NCI-H2107 treated with DMSO at 0.1 percent for 48 hours (cell line): ENCODE data around the gene VANGL1.
A peak's percentile ranks its signal among the peaks of the same experiment; 100 is the strongest.

ENCODE experiments used
- DNase-seq: peaks from one replicate; lab custom pipeline; 2025; ENCODE audit not compliant: unreplicated experiment; lab: John Stamatoyannopoulos, UW

Gene VANGL1

DNA sequence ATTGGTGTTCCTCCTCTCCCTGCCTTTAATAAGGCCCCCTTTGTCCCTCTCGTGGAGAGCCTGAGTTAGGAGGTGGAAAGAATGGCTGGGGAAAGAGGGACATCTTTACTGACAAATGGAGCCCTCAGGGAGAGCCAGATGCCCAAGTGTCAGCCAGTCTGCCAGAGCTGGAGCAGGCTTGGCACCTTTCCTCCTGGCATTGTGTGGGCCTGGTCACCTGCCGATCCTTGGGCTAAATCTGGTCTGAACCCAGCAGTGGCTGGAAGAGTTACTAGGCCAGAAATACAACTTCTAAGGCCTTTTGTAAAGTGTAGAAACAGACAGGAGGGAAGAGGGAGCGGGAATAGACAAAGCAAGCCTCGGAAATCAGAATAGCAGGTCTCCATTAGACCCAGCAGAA, 24.9 kb downstream of the VANGL1 start:
- DNase-seq, result no peak

DNA sequence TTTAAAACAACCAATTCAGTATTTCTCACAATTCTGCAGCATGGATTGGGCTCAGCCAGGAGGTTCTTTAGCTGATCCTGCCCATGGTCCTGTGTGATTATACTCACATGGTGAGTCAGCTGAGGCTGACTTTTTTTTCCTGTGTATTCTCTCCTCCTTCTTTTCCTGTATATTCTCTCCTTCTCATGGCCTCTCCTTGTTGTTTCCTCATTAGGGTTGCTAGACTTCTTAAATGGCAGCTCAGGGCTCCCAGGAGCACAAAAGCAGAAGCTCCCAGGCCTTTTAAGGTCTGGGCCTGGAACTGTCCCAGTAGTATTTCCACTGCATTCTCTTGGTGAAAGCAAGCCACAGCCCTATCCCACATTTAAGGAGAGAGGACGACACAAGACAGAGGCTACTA, 26.8 kb downstream of the VANGL1 start:
- no peak for DNase-seq

DNA sequence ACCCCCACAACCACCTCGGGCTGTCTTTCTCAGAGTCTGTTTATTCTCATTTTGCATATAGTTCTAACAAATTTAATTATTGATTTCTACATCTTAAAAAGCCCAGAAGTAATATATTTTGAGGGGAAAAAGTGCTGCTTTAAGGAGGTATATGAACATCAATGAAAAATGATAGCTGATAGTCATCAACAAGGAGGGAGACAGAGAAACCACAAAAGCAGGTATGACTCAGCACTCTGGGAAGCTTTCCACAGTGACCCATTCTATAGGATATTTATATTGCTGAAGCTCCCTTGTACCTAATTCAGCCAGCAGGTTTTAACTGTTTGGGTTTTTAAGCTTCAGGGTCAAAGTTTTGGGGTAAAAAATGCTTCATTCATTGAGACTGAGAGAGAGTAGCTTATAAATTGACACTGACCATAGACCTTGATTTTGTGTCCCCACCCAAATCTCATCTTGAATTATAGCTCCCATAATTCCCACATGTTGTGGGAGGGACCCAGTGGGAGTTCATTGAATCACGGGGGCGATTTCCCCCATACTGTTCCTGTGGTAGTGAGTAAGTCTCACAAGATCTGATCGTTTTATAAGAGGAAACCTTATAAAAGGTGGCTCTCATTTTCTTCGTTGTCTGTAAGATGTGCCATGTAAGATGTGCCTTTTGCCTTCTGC, 27.4 kb downstream of the VANGL1 start:
- peak; percentile 44 for DNase-seq

DNA sequence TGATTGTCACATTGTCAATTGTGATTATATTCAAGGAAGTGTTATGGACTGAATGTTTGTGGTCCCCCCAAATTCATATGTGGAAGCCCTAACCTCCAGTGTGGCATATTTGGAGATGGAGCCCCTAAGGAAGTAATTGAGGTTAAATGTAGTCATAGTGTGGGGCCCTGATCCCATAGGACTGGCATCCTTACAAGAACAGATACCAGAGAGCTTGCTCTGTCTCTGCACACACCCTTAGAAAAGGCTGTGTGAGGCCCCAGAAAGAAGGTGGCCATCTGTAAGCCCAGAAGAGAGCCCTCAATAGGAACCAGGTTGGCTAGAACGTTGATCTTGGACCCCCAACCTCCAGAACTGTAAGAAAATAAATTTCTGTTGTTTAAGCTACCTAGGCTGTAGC, 28.1 kb downstream of the VANGL1 start:
- DNase-seq, result no peak

DNA sequence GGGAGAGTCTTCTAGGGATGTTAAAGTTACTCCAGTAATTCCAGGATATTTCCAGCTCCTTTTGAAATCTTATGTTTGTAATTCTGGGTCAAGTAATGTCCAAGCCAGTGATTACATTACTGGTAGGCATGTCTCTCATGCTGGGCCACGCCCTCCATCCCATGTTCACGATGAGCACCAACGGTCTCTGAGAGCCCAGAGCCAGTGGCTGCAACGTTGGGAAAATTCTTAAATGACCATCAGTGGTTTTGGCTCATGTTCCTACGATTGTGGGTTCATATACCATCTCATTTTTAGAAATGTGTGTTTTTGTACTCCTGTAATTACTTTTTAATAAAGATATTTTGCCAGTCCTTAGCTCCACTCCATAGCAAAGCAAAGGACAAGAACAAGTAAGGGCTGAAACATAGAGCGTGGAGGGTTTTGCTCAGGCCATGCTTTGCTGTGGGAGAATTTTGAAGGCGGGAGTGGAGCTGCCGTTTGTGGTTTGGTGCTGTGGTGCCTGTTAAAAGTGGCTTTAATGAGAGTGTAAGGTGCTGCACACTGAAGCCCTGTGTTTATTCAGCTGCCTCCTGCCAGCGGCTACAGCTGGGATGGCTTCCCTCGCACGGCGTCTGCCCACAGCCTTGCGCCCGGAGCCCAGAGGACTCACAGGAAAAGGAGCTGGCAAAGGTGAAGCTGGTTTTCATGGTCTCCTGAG, 28.9 kb downstream of the VANGL1 start:
- peak; percentile 96 for DNase-seq

DNA sequence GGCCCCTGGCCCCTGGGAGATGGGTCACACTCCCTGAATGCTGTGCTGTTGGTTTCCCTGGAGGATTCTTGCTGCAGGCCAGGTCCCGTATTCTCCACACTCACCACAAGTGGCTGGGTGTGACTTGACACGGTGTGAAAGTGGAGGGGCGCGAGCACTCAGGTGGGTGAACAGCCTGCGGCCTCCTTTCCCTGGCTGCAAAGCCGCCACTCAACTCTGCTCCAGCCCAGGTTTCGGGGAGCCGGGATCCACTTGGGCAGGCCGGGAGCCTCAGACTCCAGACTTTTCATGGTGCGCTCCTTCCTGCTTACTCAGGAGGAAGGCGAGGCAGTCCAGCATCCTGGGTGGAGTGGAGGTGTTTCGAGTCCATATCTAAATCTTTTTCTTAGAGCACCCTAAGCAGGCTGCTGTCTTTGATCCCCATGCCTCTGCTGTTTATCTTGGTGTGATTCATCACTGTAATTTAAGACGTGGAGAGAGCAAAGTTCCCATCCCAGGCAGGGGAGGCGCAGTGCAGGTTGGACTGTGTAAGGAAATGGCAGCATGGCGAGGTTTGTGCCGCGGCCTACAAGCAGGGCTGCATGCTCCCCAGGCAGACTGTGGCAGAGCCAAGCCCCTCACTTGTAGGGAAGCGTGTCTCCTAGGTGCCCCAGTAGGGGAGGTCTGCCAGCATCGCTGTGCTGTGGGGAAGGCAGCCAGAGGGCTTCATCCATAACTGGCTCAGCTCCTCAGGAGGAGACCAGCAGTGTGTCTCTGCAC, 29.6 kb downstream of the VANGL1 start:
- peak; percentile 73 for DNase-seq

DNA sequence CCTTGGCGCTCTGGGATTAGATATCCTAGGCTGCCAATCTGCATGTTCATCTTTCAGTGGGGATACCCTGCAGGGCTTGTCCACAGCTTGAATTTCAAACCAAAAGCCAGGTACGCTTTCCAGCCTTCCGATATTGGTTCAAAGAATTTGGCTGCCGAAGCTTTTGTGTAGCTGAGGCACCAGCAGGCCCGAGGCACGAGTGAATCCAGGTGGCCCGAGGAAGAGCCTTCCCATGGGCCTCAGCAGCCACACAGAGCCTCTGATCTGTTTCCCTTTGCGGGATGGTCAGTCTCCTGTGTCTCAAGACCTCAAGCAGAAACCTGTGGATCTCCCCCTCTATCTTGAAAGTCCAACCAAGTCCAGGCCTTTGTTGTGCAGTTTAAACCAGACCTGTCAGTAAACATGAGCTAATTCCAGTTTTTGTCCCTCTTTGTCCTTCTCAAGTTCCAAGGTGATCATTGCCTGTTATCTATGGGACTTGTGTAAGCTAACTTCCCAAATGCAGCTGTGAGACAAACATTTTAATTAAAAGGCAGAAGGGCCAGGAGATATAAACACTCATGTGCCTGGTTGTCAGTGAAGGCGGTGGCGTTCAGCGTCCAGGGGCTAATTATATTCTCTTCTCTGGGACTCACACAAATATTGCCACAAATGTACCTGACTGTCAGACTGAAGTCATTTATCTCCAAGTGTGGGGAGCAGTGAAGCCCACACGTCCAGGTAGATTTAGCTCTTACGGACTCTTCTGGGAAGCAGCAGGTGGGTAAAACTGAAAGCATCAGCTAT, 30.6 kb downstream of the VANGL1 start:
- DNase-seq, result no peak

DNA sequence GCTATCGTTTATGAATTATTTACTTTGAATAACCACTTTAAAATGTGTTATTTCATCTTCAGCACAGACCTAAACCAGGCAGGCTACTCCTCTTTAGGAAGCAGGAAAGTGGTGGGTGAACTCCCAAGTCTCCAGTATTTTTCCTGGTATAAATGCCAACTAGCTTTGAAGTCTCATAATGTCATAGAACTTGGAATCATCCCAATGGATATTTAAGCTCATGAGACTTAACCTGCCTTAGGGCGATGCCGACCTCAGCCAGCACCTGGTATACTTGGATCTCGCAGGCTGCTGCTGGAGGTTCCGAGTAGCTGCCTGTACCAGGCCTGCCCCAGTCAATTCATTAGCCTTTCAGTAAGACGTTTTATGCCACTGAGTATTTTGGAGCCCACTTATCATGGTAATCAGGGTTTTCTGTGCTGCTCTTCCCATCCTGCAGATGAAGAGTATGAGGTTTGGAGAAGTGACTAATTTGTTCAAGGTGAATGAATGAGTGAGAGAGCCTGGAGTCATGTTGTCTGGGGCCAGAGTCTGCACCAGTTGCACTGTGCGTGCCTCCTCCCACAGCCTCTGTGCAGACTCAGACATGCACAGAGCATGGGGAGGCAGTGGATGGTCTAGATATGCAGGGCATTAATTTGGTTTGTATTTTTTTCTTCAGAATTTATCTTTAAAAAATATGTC, 34.9 kb downstream of the VANGL1 start:
- DNase-seq, result no peak

DNA sequence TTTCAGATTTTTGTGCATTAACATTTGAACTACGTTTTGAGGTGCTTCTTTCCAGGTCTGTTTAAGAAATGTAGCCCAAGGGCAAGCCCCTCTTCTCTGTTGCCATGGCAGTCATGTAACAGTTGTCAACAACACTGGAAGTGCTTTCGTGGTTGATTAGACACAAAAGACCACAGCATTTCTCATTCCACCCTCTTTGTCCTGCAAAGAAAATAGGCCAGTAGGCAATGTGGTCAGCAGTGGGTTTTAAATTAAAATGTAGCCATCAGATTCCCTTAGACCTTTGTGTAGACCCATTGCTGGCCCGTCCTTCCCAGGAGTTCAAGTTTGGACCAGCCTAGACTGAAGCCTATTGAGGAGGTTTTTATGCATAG, 35.4 kb downstream of the VANGL1 start:
- DNase-seq, result no peak

DNA sequence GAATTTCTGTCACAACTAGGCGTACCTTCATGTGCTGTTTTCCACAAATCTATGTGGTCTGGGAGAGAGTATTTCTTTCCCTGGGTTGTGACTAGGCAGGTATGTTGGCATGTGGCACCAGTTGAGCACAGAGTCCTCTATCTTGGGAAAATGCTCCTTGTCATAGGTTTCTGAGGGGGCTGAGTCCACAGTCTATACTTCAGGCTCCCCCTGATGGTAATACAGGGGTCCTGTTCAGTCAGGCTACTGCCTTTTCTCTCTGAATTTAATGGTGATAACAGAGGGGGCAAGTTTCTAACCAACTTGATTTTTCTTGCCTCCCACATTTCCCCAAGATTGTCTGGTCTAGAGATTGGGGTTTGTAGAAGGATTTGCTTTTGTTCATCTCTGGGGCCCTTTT, 35.8 kb downstream of the VANGL1 start:
- DNase-seq, result no peak

DNA sequence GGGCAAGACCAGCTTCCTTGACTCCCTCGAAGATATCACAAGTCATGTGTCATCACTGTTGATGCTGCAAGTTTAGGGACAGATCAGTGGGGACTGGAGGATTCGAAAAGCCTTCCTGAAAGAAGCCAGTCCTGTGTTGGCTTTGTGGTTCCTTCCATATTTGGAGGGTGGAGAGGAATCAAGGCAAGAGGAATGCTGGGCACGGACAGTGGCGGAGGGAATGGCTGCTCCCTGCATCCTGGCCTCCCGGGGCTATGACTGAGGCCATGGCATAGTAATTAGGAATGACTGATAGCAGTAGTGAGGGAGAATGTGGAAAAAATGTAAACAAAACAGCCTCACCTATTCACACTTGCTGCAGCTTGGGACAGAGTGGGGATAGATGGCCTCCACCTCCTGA, 36.4 kb downstream of the VANGL1 start:
- DNase-seq, result no peak

DNA sequence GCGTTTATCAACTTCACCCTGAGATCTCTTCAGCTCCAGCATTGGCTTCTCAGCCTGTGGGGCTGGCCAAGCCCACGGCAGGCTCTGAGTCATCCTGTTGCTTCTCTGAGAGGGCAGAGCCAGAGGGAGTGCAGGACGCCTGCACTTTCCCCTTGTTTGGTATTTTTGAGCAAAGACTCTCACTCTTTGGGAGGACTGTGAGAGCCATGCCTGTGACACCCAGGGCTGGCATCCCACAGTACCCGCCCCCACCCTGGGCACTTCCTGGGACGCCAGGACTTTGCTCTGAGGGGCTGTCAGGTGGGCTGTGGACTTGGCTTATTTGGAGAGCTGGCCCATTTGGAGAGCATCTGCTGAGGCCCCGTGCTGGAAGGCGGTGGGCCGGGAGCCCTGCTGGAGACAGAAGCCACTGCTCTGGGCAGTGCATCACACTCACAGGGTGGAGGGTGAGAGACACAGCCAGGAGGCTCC, 37.4 kb downstream of the VANGL1 start:
- no peak for DNase-seq

DNA sequence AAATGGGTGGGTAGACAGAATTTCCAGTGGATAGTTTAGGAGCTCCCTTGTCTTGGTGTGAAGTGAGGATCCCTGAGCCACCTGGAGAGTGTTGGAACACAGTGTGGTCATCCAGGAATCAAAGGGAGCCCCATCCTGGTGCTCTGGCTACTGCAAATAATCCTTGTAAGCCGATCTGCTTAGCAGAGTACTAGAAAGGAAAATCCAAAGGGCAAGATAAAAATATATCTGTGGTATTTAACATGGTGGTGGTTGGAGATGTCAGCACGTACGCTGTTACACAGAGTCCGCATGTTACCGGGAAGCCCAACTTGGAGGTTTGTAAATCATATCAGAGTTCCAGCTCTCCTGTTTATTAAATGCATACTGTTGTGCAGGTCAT, 39.0 kb downstream of the VANGL1 start:
- no peak for DNase-seq

DNA sequence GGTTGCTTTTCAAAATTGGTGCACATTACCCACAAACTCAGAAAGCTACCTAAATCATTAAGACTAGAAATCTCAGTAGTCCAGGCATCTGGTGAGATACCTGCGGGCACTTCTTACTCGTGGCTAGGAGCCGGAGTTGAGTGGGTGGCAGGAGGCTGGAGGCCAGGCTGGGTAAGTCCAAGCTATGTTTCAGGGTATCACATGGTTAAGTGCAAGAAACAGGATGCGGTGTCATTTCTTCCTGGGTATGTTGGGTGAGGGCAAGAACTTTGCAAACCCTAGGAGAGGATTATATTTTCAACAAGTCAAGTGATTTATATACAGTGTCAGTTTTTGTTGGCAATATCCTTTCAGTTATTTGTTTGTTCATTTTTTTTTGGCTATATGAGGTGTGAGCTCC, 41.0 kb downstream of the VANGL1 start:
- no peak for DNase-seq

DNA sequence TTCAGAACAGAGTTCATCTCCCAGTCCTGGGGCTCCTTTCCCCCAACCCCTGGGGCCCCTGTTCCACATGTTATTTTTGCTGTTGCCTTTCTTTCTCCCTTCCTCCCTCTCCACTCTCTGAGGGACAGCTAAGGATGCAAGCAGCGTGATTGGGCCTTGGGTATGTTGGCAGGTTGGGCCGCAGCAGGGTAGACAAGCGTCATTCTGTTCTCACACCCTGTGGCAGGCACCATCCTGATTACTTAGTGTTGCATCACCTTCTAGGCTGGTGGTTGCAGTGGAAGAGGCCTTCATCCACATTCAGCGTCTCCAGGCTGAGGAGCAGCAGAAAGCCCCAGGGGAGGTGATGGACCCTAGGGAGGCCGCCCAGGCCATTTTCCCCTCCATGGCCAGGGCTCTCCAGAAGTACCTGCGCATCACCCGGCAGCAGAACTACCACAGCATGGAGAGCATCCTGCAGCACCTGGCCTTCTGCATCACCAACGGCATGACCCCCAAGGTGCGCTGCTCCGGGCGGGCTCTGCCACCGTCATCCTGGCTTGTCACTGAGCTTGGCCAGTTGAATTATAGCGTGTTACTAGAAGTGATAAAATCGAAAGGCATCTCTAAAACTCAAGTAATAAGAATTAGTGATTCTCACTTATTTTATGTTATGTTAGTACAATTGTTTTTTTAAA, 43.4 kb downstream of the VANGL1 start:
- peak; percentile 26 for DNase-seq

DNA sequence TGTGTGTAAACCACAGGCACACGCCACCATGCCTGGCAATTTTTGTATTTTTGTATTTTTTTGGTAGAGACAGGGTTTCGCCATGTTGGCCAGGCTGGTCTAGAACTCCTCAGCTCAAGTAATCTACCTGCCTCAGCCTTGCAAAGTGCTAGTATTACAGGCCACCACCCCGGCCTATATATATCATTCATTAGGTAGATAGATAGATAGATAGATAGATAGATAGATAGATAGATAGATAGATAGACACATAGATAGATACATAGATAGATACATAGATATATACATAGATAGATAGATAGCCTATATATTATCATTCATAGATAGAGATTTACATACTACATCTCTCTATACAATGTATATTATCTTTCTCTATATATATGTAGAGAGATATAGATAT, 46.0 kb downstream of the VANGL1 start:
- DNase-seq, result no peak

DNA sequence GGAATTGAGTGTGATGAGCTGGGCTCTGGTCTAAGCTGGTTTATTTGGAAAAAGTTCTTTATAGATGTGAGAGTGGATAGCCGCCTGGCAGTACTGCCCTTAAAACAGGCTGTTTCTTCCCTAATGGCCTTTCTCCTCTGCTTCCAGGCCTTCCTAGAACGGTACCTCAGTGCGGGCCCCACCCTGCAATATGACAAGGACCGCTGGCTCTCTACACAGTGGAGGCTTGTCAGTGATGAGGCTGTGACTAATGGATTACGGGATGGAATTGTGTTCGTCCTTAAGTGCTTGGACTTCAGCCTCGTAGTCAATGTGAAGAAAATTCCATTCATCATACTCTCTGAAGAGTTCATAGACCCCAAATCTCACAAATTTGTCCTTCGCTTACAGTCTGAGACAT, 49.2 kb downstream of the VANGL1 start:
- no peak for DNase-seq

DNA sequence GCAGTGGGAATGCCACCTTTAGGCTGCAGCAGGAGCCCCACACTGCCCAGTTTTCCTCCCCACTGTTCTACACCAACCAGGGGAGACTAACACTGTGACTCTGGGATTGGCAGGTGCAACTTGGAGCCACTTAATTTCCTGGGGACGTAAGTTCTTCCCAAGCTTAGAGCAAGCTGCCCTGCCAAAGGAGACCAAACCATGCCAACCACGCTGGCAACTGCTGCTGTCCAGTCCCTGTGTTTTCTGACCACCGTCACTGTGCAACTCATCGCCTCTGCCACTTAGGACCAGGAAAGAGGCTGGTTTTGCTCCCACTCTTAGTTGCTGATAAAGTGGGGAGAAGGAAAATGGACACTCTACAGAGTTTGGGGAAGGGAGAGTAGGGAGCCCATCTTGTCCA, 50.5 kb downstream of the VANGL1 start:
- no peak for DNase-seq

DNA sequence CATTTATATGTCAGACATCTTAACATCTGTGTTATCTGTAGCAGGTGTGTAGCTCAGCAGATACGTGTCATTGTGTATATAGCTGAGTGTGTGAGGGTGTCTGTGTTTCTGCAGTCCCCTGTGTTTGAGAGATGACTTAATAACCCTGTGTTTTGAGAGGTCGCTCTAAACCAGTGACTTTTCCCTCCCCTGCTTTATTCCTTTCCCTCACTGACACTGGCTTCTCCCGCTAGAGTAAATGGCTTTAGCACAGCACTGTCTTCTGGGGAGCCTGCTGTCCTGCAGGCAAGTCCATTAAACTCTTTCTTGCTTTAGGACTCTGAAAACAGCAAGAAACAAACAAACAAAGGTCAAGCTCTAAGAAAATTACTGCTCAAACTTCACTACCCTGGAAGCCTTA, 53.0 kb downstream of the VANGL1 start:
- DNase-seq, result peak; percentile 61

DNA sequence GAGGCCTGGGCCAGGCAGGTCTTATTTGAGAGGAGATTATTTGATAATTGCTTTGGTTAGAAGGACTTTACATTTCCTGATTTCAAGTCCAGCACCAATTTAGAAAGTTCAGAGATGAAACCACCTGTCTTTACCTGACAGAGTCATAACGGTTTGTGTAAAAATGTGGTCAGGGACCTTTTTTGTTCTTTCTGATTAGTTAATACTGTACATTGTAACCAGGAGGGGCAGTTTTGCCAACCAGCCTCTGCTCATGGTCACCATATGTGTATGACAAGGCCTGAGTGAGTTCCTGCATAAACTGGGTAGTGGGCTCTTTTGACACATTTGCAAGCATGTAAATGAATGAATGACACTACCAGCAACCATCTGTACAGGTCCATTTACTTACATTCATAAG, 55.8 kb downstream of the VANGL1 start:
- DNase-seq, result no peak
